Breast epithelium (tissue), 3 donors: ENCODE results near the gene ALS2CL.

Source experiments
- POLR2AphosphoS5 ChIP-seq, 3 donors: sonication (generic); formaldehyde crosslinking; IDR thresholded peaks; one replicate each; pipeline ENCODE4 v1.6.1; 2017; ENCODE audit warnings: antibody characterized with exemption in 3 of 3
- TF ChIP-seq, protein P1 (sequence below), 3 donors: fragments of 450-650 bp; IDR thresholded peaks; one replicate each; pipeline ENCODE4 v1.5.1; 2016 to 2017; ENCODE audit warnings: antibody characterized with exemption in 3 of 3, mild to moderate bottlenecking in 3 of 3, moderate library complexity in 3 of 3

- TF ChIP-seq, protein P1, sequence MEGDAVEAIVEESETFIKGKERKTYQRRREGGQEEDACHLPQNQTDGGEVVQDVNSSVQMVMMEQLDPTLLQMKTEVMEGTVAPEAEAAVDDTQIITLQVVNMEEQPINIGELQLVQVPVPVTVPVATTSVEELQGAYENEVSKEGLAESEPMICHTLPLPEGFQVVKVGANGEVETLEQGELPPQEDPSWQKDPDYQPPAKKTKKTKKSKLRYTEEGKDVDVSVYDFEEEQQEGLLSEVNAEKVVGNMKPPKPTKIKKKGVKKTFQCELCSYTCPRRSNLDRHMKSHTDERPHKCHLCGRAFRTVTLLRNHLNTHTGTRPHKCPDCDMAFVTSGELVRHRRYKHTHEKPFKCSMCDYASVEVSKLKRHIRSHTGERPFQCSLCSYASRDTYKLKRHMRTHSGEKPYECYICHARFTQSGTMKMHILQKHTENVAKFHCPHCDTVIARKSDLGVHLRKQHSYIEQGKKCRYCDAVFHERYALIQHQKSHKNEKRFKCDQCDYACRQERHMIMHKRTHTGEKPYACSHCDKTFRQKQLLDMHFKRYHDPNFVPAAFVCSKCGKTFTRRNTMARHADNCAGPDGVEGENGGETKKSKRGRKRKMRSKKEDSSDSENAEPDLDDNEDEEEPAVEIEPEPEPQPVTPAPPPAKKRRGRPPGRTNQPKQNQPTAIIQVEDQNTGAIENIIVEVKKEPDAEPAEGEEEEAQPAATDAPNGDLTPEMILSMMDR (IDR thresholded peaks at IDR 0.05), result no peak
- TF ChIP-seq POLR2AphosphoS5 (IDR thresholded peaks at IDR 0.05), result no peak
These were observed 21.4 kb upstream of the ALS2CL start for GRCh38 chr3:46714728-46715506.
